ENCODE measurements around the gene KCNK13.
"Not testable (repeated sequence)": the region's sequence is repeated elsewhere in the genome, so short reads cannot be mapped to it uniquely, and the experiment has no call there.

KCNK13 gene

DNA sequence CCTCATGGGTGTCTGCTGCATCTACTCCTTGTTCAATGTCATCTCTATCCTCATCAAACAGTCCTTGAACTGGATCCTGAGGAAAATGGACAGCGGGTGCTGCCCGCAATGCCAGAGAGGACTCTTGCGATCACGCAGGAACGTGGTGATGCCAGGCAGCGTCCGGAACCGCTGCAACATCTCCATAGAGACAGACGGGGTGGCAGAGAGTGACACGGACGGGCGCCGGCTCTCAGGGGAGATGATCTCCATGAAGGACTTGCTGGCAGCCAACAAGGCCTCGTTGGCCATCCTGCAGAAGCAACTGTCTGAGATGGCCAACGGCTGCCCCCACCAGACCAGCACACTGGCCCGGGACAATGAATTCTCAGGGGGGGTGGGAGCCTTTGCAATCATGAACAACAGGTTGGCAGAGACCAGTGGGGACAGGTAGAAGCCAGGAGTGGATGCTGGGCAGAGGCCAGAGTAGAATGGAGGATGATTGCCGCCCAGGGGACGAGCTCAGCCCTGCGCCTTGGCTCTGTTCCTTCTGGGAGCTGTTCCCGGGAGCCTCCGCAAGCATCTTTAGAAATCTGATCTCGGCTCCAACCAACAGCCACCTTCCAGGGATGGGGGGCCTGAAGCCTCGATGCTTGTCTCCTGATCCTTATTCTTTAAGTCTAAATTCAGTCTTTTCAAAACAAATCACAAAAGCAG lies 122.9 kb downstream of the KCNK13 start:
- H3K9me3 ChIP-seq (ENCODE audit: control insufficient read depth in 2 of 2, low read length in 2 of 2): no peaks in the 10 kb centered on the region
- H3K36me3 ChIP-seq (ENCODE audit: control insufficient read depth in 2 of 2, insufficient read depth in 2 of 2, low read length in 2 of 2): no peaks in the 10 kb centered on the region
- H3K27me3 ChIP-seq (ENCODE audit: control insufficient read depth in 2 of 2, insufficient read depth in 2 of 2, low read length in 2 of 2): peaks cover 0 to 2% of the 10 kb centered on the region in 2 donors
- no peaks in the 10 kb centered on the region for H3K4me1 ChIP-seq (ENCODE audit: control insufficient read depth in 2 of 2, insufficient read depth in 2 of 2, low read length in 2 of 2)
- H3K9ac ChIP-seq (ENCODE audit: low read depth in 1 of 2, low read length in 2 of 2): no peak overlapping the region
- H3K4me3 ChIP-seq (ENCODE audit: low read length in 2 of 2): no peak overlapping the region
- no peak overlapping the region for H3K27ac ChIP-seq (ENCODE audit: low read depth in 2 of 2, low read length in 2 of 2)

GRCh38 chr14:90188588-90188987 lies 126.8 kb downstream of the KCNK13 start:
- H3K27ac ChIP-seq (ENCODE audit: low read depth in 2 of 2, low read length in 2 of 2): no peak overlapping the region
- no peaks in the 10 kb centered on the region for H3K9me3 ChIP-seq (ENCODE audit: control insufficient read depth in 2 of 2, low read length in 2 of 2)
- no peaks in the 10 kb centered on the region for H3K27me3 ChIP-seq (ENCODE audit: control insufficient read depth in 2 of 2, insufficient read depth in 2 of 2, low read length in 2 of 2)
- H3K4me3 ChIP-seq (ENCODE audit: low read length in 2 of 2): no peak overlapping the region
- H3K4me1 ChIP-seq (ENCODE audit: control insufficient read depth in 2 of 2, insufficient read depth in 2 of 2, low read length in 2 of 2): no peaks in the 10 kb centered on the region
- no peak overlapping the region for H3K9ac ChIP-seq (ENCODE audit: low read depth in 1 of 2, low read length in 2 of 2)
- no peaks in the 10 kb centered on the region for H3K36me3 ChIP-seq (ENCODE audit: control insufficient read depth in 2 of 2, insufficient read depth in 2 of 2, low read length in 2 of 2)

DNA sequence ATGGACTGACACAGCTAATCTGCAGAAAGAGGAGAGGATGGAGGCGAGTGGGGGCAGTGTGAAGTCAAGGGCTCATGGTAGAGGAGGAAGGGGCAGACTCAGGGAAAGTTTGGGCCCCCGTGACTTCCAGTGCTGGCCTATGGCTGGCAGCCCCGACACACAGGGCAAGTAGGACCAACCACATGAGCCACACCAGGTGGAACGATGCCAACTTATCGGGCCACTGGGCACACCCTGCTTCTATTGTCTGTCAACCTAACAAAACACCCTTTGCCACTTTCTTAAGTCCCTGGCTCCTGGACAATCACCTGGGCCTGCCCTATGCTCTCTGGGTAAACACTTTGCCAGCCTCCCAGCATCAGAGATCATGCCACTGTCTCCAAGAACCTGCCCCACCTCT lies 129.4 kb downstream of the KCNK13 start:
- Histone ChIP-seq H3K4me1 (ENCODE audit: control insufficient read depth in 2 of 2, insufficient read depth in 2 of 2, low read length in 2 of 2) (no peaks in the 10 kb centered on the region), H3K9me3 (ENCODE audit: control insufficient read depth in 2 of 2, low read length in 2 of 2) (no peaks in the 10 kb centered on the region), H3K27ac (ENCODE audit: low read depth in 2 of 2, low read length in 2 of 2) (no peak overlapping the region), H3K27me3 (ENCODE audit: control insufficient read depth in 2 of 2, insufficient read depth in 2 of 2, low read length in 2 of 2) (no peaks in the 10 kb centered on the region), H3K36me3 (ENCODE audit: control insufficient read depth in 2 of 2, insufficient read depth in 2 of 2, low read length in 2 of 2) (no peaks in the 10 kb centered on the region), H3K4me3 (ENCODE audit: low read length in 2 of 2) (no peak overlapping the region), H3K9ac (ENCODE audit: low read depth in 1 of 2, low read length in 2 of 2) (no peak overlapping the region)

GRCh38 chr14:90191585-90191984 lies 129.8 kb downstream of the KCNK13 start:
- no peak overlapping the region for H3K27ac ChIP-seq (ENCODE audit: low read depth in 2 of 2, low read length in 2 of 2)
- H3K9ac ChIP-seq (ENCODE audit: low read depth in 1 of 2, low read length in 2 of 2): no peak overlapping the region
- no peaks in the 10 kb centered on the region for H3K27me3 ChIP-seq (ENCODE audit: control insufficient read depth in 2 of 2, insufficient read depth in 2 of 2, low read length in 2 of 2)
- H3K9me3 ChIP-seq (ENCODE audit: control insufficient read depth in 2 of 2, low read length in 2 of 2): no peaks in the 10 kb centered on the region
- no peak overlapping the region for H3K4me3 ChIP-seq (ENCODE audit: low read length in 2 of 2)
- H3K36me3 ChIP-seq (ENCODE audit: control insufficient read depth in 2 of 2, insufficient read depth in 2 of 2, low read length in 2 of 2): no peaks in the 10 kb centered on the region
- no peaks in the 10 kb centered on the region for H3K4me1 ChIP-seq (ENCODE audit: control insufficient read depth in 2 of 2, insufficient read depth in 2 of 2, low read length in 2 of 2)

- Histone ChIP-seq H3K9me3 (ENCODE audit: control insufficient read depth in 2 of 2, low read length in 2 of 2) (no peaks in the 10 kb centered on the region), H3K9ac (ENCODE audit: low read depth in 1 of 2, low read length in 2 of 2) (no peak overlapping the region), H3K4me1 (ENCODE audit: control insufficient read depth in 2 of 2, insufficient read depth in 2 of 2, low read length in 2 of 2) (no peaks in the 10 kb centered on the region), H3K36me3 (ENCODE audit: control insufficient read depth in 2 of 2, insufficient read depth in 2 of 2, low read length in 2 of 2) (no peaks in the 10 kb centered on the region), H3K27me3 (ENCODE audit: control insufficient read depth in 2 of 2, insufficient read depth in 2 of 2, low read length in 2 of 2) (no peaks in the 10 kb centered on the region), H3K4me3 (ENCODE audit: low read length in 2 of 2) (no peak overlapping the region), H3K27ac (ENCODE audit: low read depth in 2 of 2, low read length in 2 of 2) (no peak overlapping the region)
Observed at GRCh38 chr14:90193925-90194324, 132.1 kb downstream of the KCNK13 start.

DNA sequence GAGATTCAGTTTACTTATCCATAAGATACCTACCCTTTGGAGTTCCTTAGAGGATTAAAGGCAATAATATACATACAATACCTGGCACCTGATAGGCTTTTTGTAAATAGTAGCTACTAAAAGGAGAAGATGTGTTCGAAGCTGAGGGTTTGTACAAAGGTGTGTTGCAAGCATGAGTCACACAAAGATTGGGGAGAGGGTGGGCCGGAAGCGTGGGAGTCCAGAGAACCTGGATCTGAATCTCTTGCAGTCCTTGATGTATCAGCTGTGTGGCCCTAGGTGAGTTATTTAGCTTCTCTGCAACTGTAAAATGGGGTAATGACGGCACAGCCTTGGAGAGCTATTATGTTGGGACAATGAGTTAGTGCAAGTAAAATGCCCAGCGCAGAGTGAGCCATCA lies 132.9 kb downstream of the KCNK13 start:
- H3K9me3 ChIP-seq (ENCODE audit: control insufficient read depth in 2 of 2, low read length in 2 of 2): no peaks in the 10 kb centered on the region
- no peaks in the 10 kb centered on the region for H3K27me3 ChIP-seq (ENCODE audit: control insufficient read depth in 2 of 2, insufficient read depth in 2 of 2, low read length in 2 of 2)
- no peaks in the 10 kb centered on the region for H3K4me1 ChIP-seq (ENCODE audit: control insufficient read depth in 2 of 2, insufficient read depth in 2 of 2, low read length in 2 of 2)
- no peaks in the 10 kb centered on the region for H3K36me3 ChIP-seq (ENCODE audit: control insufficient read depth in 2 of 2, insufficient read depth in 2 of 2, low read length in 2 of 2)
- no peak overlapping the region for H3K4me3 ChIP-seq (ENCODE audit: low read length in 2 of 2)
- no peak overlapping the region for H3K9ac ChIP-seq (ENCODE audit: low read depth in 1 of 2, low read length in 2 of 2)
- no peak overlapping the region for H3K27ac ChIP-seq (ENCODE audit: low read depth in 2 of 2, low read length in 2 of 2)

DNA sequence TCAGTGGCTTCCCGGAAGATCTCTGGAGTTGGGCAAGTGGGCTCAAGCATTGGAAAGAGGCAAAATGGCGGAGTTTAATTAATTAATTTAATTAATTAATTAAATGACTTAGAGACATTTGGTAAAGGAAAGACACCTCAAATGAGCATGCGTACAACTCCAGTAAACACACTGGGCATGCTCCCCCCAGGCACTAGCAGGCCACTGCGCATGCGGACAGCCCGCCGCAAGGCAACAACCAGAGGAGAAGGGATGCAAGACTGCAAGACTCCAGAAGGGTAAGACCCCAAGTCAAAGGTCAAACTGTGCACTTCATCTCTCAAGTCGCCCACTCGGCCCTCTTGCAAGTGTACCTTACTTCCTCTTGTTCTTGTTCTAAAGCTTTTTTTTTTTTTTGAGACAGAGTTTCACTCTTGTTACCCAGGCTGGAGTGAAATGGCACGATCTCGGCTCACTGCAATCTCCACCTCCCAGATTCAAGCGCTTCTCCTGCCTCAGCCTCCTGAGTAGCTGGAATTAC lies 136.8 kb downstream of the KCNK13 start:
- no peak overlapping the region for H3K27ac ChIP-seq (ENCODE audit: low read depth in 2 of 2, low read length in 2 of 2)
- no peak overlapping the region for H3K9ac ChIP-seq (ENCODE audit: low read depth in 1 of 2, low read length in 2 of 2)
- no peaks in the 10 kb centered on the region for H3K36me3 ChIP-seq (ENCODE audit: control insufficient read depth in 2 of 2, insufficient read depth in 2 of 2, low read length in 2 of 2)
- no peak overlapping the region for H3K4me3 ChIP-seq (ENCODE audit: low read length in 2 of 2)
- H3K9me3 ChIP-seq (ENCODE audit: control insufficient read depth in 2 of 2, low read length in 2 of 2): peaks cover 0 to 2% of the 10 kb centered on the region in 2 donors
- H3K27me3 ChIP-seq (ENCODE audit: control insufficient read depth in 2 of 2, insufficient read depth in 2 of 2, low read length in 2 of 2): no peaks in the 10 kb centered on the region
- no peaks in the 10 kb centered on the region for H3K4me1 ChIP-seq (ENCODE audit: control insufficient read depth in 2 of 2, insufficient read depth in 2 of 2, low read length in 2 of 2)

DNA sequence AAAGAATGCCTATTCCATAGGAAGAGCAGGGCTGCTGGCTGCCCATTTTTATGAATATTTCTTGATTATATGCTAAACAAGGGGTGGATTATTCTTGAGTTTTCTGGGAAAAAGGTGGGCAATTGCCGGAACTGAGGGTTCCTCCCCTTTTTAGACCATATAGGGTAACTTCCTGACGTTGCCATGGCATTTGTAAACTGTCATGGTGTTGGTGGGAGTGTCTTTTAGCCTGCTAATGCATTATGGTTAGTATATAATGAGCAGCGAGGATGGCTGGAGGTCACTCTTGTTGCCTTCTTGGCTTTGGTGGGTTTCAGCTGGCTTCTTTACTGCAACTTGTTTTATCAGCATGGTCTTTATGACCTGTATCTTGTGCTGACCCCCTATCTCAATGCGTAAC lies 138.8 kb downstream of the KCNK13 start:
- not testable (repeated sequence) for H3K4me1 ChIP-seq (ENCODE audit: control insufficient read depth in 2 of 2, insufficient read depth in 2 of 2, low read length in 2 of 2); H3K27ac ChIP-seq (ENCODE audit: low read depth in 2 of 2, low read length in 2 of 2)

DNA sequence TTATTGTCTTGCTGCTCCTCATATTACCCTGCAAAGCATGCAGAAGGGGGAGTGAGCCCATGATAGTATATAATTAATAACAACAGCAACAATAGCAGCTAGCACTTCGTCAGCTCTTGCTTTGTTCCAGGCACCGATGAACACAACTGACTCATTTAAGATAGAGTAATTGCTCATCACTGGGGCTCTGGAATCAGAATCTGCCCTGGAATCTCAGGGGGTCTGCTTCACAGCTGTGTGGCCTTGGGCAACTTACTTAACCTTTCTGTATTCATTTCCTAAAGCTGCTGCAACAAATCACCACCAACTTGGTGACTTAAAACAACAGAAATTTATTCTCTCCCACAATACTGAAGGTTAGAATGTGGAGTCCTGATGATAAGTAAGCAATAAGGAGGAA lies 139.6 kb downstream of the KCNK13 start:
- Histone ChIP-seq H3K4me1 (ENCODE audit: control insufficient read depth in 2 of 2, insufficient read depth in 2 of 2, low read length in 2 of 2) (no peaks in the 10 kb centered on the region), H3K27me3 (ENCODE audit: control insufficient read depth in 2 of 2, insufficient read depth in 2 of 2, low read length in 2 of 2) (no peaks in the 10 kb centered on the region), H3K9me3 (ENCODE audit: control insufficient read depth in 2 of 2, low read length in 2 of 2) (peaks cover 0 to 10% of the 10 kb centered on the region in 2 donors), H3K36me3 (ENCODE audit: control insufficient read depth in 2 of 2, insufficient read depth in 2 of 2, low read length in 2 of 2) (no peaks in the 10 kb centered on the region), H3K9ac (ENCODE audit: low read depth in 1 of 2, low read length in 2 of 2) (no peak overlapping the region), H3K4me3 (ENCODE audit: low read length in 2 of 2) (no peak overlapping the region), H3K27ac (ENCODE audit: low read depth in 2 of 2, low read length in 2 of 2) (no peak overlapping the region)

More for the DNA sequence above, 138.8 kb downstream of the KCNK13 start:
- H3K27me3 ChIP-seq (ENCODE audit: control insufficient read depth in 2 of 2, insufficient read depth in 2 of 2, low read length in 2 of 2); H3K4me3 ChIP-seq (ENCODE audit: low read length in 2 of 2); H3K36me3 ChIP-seq (ENCODE audit: control insufficient read depth in 2 of 2, insufficient read depth in 2 of 2, low read length in 2 of 2); H3K9me3 ChIP-seq (ENCODE audit: control insufficient read depth in 2 of 2, low read length in 2 of 2); H3K9ac ChIP-seq (ENCODE audit: low read depth in 1 of 2, low read length in 2 of 2): not testable (repeated sequence)

DNA sequence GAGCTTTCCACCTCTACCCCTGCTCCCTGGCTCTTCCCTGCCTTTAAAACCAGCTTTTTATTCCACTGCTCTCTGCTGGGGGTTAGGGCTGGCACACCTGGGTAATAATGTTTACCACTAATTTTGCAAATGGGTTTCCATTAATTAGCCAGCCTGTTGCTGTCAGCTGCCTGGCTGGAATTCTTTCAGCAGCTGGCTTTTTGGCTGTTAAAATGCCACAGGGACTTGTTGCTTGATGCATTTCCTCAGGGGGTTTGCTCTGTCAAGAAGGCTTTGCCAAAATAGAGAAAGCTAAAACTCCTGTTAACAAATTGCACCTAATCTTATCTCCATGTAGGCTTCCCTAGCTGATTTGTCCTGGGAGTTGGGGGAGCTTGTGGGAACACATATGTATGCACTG lies 142.7 kb downstream of the KCNK13 start:
- Histone ChIP-seq H3K4me1 (ENCODE audit: control insufficient read depth in 2 of 2, insufficient read depth in 2 of 2, low read length in 2 of 2) (no peaks in the 10 kb centered on the region), H3K27ac (ENCODE audit: low read depth in 2 of 2, low read length in 2 of 2) (no peak overlapping the region), H3K4me3 (ENCODE audit: low read length in 2 of 2) (no peak overlapping the region), H3K9ac (ENCODE audit: low read depth in 1 of 2, low read length in 2 of 2) (no peak overlapping the region), H3K27me3 (ENCODE audit: control insufficient read depth in 2 of 2, insufficient read depth in 2 of 2, low read length in 2 of 2) (no peaks in the 10 kb centered on the region), H3K9me3 (ENCODE audit: control insufficient read depth in 2 of 2, low read length in 2 of 2) (peaks cover 0 to 10% of the 10 kb centered on the region in 2 donors), H3K36me3 (ENCODE audit: control insufficient read depth in 2 of 2, insufficient read depth in 2 of 2, low read length in 2 of 2) (no peaks in the 10 kb centered on the region)
